Skeletal muscle satellite cell (primary cell): ENCODE data around the gene CCDC141.

Experiments used
- H3K27me3 ChIP-seq: 2 replicates; pipeline ENCODE4 v1.7.0; 2013; ENCODE audit warnings: low read length; ENCODE audit not compliant: control insufficient read depth, insufficient read depth
- H3K36me3 ChIP-seq: 2 replicates; pipeline ENCODE4 v1.7.0; 2013; ENCODE audit warnings: mild to moderate bottlenecking, control low read depth, low read length; ENCODE audit not compliant: insufficient read depth
- H3K4me1 ChIP-seq: 2 replicates; pipeline ENCODE4 v1.7.0; 2013; ENCODE audit warnings: low read length; ENCODE audit not compliant: control insufficient read depth, insufficient read depth
- H3K4me2 ChIP-seq: 2 replicates; pipeline ENCODE4 v1.7.0; 2013; ENCODE audit warnings: mild to moderate bottlenecking, low read length
- H3K4me3 ChIP-seq: 2 replicates; pipeline ENCODE4 v1.7.0; 2013; ENCODE audit warnings: low read length
- H3K9ac ChIP-seq: 2 replicates; pipeline ENCODE4 v1.7.0; 2013; ENCODE audit warnings: mild to moderate bottlenecking, low read depth, low read length, moderate library complexity
- H3K9me3 ChIP-seq: replicated peaks from 2 replicates; pipeline ENCODE4 v1.7.0; 2013; ENCODE audit warnings: mild to moderate bottlenecking, control low read depth, low read length

Gene CCDC141

GRCh38 chr2:178819147-178819875, 230.6 kb downstream of the CCDC141 start:
- H3K27me3 ChIP-seq: no peaks in the 10 kb centered on the region

GRCh38 chr2:178811901-178812300, 238.0 kb downstream of the CCDC141 start:
- no peaks in the 10 kb centered on the region for H3K36me3 ChIP-seq
- no peak overlapping the region for H3K4me2 ChIP-seq
- H3K9ac ChIP-seq: no peak overlapping the region
- H3K27me3 ChIP-seq: no peaks in the 10 kb centered on the region
- H3K4me1 ChIP-seq: no peaks in the 10 kb centered on the region
- H3K4me3 ChIP-seq: no peak overlapping the region
- H3K9me3 ChIP-seq: no peaks in the 10 kb centered on the region

More at GRCh38 chr2:178819147-178819875, 230.6 kb downstream of the CCDC141 start:
- Histone ChIP-seq H3K4me3 (no peak overlapping the region), H3K9me3 (no peaks in the 10 kb centered on the region), H3K36me3 (no peaks in the 10 kb centered on the region), H3K4me2 (no peak overlapping the region), H3K4me1 (peaks cover 11% of the 10 kb centered on the region), H3K9ac (no peak overlapping the region)

- Histone ChIP-seq H3K9me3 (no peaks in the 10 kb centered on the region), H3K9ac (no peak overlapping the region), H3K4me1 (no peaks in the 10 kb centered on the region), H3K27me3 (no peaks in the 10 kb centered on the region), H3K4me3 (no peak overlapping the region), H3K4me2 (no peak overlapping the region), H3K36me3 (no peaks in the 10 kb centered on the region)
Measured at GRCh38 chr2:178811045-178811444, 238.9 kb downstream of the CCDC141 start.

- H3K4me2 ChIP-seq: no peak overlapping the region
- no peaks in the 10 kb centered on the region for H3K9me3 ChIP-seq
- no peaks in the 10 kb centered on the region for H3K4me1 ChIP-seq
- H3K27me3 ChIP-seq: no peaks in the 10 kb centered on the region
- no peaks in the 10 kb centered on the region for H3K36me3 ChIP-seq
- H3K9ac ChIP-seq: no peak overlapping the region
- H3K4me3 ChIP-seq: no peak overlapping the region
Measured at GRCh38 chr2:178810422-178810821, 239.5 kb downstream of the CCDC141 start.

- H3K9me3 ChIP-seq: no peaks in the 10 kb centered on the region
- H3K27me3 ChIP-seq: no peaks in the 10 kb centered on the region
- no peak within 1 kb of the TSS for H3K4me2 ChIP-seq
- H3K9ac ChIP-seq: no peak within 1 kb of the TSS
- no peaks in the 10 kb centered on the region for H3K4me1 ChIP-seq
- H3K4me3 ChIP-seq: no peak within 1 kb of the TSS
- H3K36me3 ChIP-seq: no peaks in the 10 kb centered on the region
Measured at GRCh38 chr2:178807227-178808008, 242.5 kb downstream of the CCDC141 start, which contains the start of gene TTN. Gene TTN, minus strand, starts transcription at chr2:178807423. Its CDS starts 2,781 bp downstream, at chr2:178804642.

- Histone ChIP-seq H3K4me2 (no peak overlapping the region), H3K4me3 (no peak overlapping the region), H3K9me3 (no peaks in the 10 kb centered on the region), H3K4me1 (no peaks in the 10 kb centered on the region), H3K27me3 (no peaks in the 10 kb centered on the region), H3K36me3 (no peaks in the 10 kb centered on the region), H3K9ac (no peak overlapping the region)
Measured at GRCh38 chr2:178806543-178806942, 243.4 kb downstream of the CCDC141 start.

- H3K4me3 ChIP-seq: no peak overlapping the region
- H3K4me1 ChIP-seq: no peaks in the 10 kb centered on the region
- no peaks in the 10 kb centered on the region for H3K27me3 ChIP-seq
- no peaks in the 10 kb centered on the region for H3K36me3 ChIP-seq
- no peaks in the 10 kb centered on the region for H3K9me3 ChIP-seq
- no peak overlapping the region for H3K4me2 ChIP-seq
- H3K9ac ChIP-seq: no peak overlapping the region
Measured at GRCh38 chr2:178805457-178805856, 244.5 kb downstream of the CCDC141 start.

- H3K27me3 ChIP-seq: no peaks in the 10 kb centered on the region
- H3K4me3 ChIP-seq: no peak overlapping the region
- no peaks in the 10 kb centered on the region for H3K9me3 ChIP-seq
- no peak overlapping the region for H3K9ac ChIP-seq
- no peaks in the 10 kb centered on the region for H3K4me1 ChIP-seq
- H3K4me2 ChIP-seq: no peak overlapping the region
- no peaks in the 10 kb centered on the region for H3K36me3 ChIP-seq
Measured at GRCh38 chr2:178804791-178805190, 245.1 kb downstream of the CCDC141 start.

GRCh38 chr2:178800510-178800909, 249.4 kb downstream of the CCDC141 start:
- Histone ChIP-seq H3K9ac (no peak overlapping the region), H3K4me3 (no peak overlapping the region), H3K36me3 (no peaks in the 10 kb centered on the region), H3K4me1 (no peaks in the 10 kb centered on the region), H3K27me3 (no peaks in the 10 kb centered on the region), H3K4me2 (no peak overlapping the region), H3K9me3 (no peaks in the 10 kb centered on the region)

- Histone ChIP-seq H3K4me2 (no peak overlapping the region), H3K4me1 (no peaks in the 10 kb centered on the region), H3K27me3 (no peaks in the 10 kb centered on the region), H3K9ac (no peak overlapping the region), H3K9me3 (no peaks in the 10 kb centered on the region), H3K4me3 (no peak overlapping the region), H3K36me3 (no peaks in the 10 kb centered on the region)
Measured at GRCh38 chr2:178799305-178799704, 250.6 kb downstream of the CCDC141 start.

- Histone ChIP-seq H3K36me3 (no peaks in the 10 kb centered on the region), H3K9me3 (no peaks in the 10 kb centered on the region), H3K4me1 (no peaks in the 10 kb centered on the region), H3K9ac (no peak overlapping the region), H3K4me3 (no peak overlapping the region), H3K27me3 (no peaks in the 10 kb centered on the region), H3K4me2 (no peak overlapping the region)
Measured at GRCh38 chr2:178796079-178796677, 253.8 kb downstream of the CCDC141 start.
